ENCODE measurements around the gene IGF2. TPM values are rescaled to one million over a fixed set of nuclear protein-coding genes. Genes with fewer than 3 reads are reported as not detected.

IGF2 gene
- total RNA-seq, 2 experiments from 2014 or later, result 0.70 to 0.76 TPM

- no peak for DNase-seq
- ChIA-PET CTCF (interaction anchor here (1.6 kb wide), 1 partner anchor 20 kb away, joined by 3 read pairs; no protein-coding TSS in a partner anchor), POLR2A (no interaction called here)
- H3K4me1 Mint-ChIP-seq, result peaks cover 11% of the 10 kb centered on the region
- peaks cover 8% of the 10 kb centered on the region for H3K27me3 Mint-ChIP-seq
- no peak overlapping the region for H3K27ac Mint-ChIP-seq
- no peaks in the 10 kb centered on the region for H3K9me3 Mint-ChIP-seq
- no peaks in the 10 kb centered on the region for H3K36me3 Mint-ChIP-seq (ENCODE audit: low read depth)
- H3K4me3 Mint-ChIP-seq, result no peak overlapping the region
These were observed 44.6 kb downstream of the IGF2 start for GRCh38 chr11:2094354-2095197.

DNA sequence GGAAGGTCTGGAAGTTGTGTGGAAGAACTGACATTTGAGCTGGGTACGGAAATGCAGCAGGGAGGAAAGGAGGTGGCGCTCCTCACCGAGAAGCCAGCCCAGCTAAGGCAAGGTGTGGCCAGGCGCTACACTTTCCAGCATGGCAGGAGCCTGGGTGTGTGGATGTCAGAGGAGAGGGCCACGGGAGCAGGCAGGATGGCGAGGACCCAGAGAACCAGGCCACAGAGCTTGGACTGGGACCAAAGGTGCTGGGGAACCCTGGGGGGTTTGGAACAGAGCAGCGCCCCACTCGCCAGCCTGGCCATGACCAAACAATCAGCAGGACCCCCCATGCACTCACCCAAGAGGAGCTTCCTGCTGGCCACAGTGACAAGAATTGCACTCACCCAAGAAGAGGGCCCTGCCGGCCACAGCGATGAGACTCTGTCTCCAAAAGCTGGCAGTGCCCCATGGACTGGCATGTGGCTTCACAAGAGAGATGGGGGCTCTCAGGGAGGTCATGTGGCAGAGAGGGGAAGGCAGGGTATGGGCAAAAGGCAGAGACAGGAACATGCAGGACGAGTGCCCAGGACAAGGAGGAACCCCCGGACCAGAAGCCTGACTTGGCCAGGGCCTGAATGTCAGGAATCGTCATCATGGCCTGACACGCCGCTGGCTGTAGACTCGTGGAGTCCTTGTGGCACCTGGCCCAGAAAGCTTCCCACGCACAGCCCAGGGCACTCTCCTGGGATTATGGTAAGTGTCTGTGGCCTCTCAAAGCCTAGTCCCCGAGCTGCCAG is 45.4 kb downstream of the IGF2 start:
- peaks cover 14% of the 10 kb centered on the region for H3K4me1 Mint-ChIP-seq
- DNase-seq, result no peak
- POLR2A ChIA-PET, result interaction anchor here (1.0 kb wide), 1 partner anchor 16 kb away, joined by 6 read pairs; no protein-coding TSS in a partner anchor
- no peak overlapping the region for H3K4me3 Mint-ChIP-seq
- no peak overlapping the region for H3K27ac Mint-ChIP-seq
- no peaks in the 10 kb centered on the region for H3K9me3 Mint-ChIP-seq
- peaks cover 8% of the 10 kb centered on the region for H3K27me3 Mint-ChIP-seq
- no peaks in the 10 kb centered on the region for H3K36me3 Mint-ChIP-seq (ENCODE audit: low read depth)
- CTCF ChIA-PET, result interaction anchor here (1.6 kb wide), 1 partner anchor 19 kb away, joined by 3 read pairs; no protein-coding TSS in a partner anchor

- peak; percentile 68 for DNase-seq
- Mint-ChIP-seq H3K27me3 (peaks cover 9% of the 10 kb centered on the region), H3K36me3 (ENCODE audit: low read depth) (no peaks in the 10 kb centered on the region), H3K4me1 (peaks cover 14% of the 10 kb centered on the region), H3K4me3 (no peak overlapping the region), H3K27ac (no peak overlapping the region), H3K9me3 (no peaks in the 10 kb centered on the region)
- ChIA-PET CTCF (interaction anchor here (0.9 to 1.6 kb wide), 2 partner anchors 18 to 213 kb away, joined by 3 read pairs; no protein-coding TSS in a partner anchor), POLR2A (interaction anchor here (1.0 kb wide), 1 partner anchor 15 kb away, joined by 6 read pairs; no protein-coding TSS in a partner anchor)
These were observed 46.2 kb downstream of the IGF2 start for GRCh38 chr11:2092956-2093412.

- Mint-ChIP-seq H3K4me3 (no peak overlapping the region), H3K4me1 (peaks cover 14% of the 10 kb centered on the region), H3K27me3 (peaks cover 10% of the 10 kb centered on the region), H3K36me3 (ENCODE audit: low read depth) (no peaks in the 10 kb centered on the region), H3K27ac (no peak overlapping the region), H3K9me3 (no peaks in the 10 kb centered on the region)
- CTCF ChIA-PET, result interaction anchor here (0.9 kb wide), 1 partner anchor 214 kb away, joined by 3 read pairs; no protein-coding TSS in a partner anchor
- POLR2A ChIA-PET, result interaction anchor here (1.0 kb wide), 1 partner anchor 15 kb away, joined by 6 read pairs; no protein-coding TSS in a partner anchor
- no peak for DNase-seq
These were observed 46.7 kb downstream of the IGF2 start for GRCh38 chr11:2092464-2092910.

DNA sequence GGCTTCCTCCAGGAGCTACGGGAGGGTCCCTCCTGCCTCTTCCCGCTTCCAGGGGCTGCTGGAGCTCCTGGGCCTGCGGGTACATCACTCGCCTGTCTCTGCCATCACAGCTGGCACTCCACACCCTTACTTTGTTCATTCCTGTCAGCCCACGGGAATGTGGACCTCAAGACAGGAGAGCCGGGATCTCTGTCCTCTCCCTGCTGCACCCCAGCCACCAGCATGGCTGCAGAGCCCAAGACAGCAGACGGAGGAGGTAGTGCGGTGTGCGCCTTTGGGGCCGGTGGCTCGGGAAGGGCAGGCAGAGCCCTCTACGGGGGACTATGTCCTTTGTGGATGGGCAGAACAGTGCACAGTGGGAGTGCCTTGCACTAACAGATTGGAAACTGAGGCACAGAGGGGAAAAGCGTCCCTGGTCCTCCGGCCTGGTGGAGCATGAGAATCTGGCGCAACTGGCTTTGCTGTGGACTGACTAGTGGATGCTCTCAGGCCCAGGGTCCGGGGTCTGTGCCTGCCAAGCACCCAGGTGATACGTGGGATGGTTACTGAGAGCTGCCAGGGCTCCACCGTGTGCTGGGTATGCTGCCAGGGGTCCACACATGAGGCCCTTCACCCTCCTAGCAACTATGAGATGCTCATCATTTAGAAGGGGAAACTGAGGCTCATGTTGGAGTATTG is 47.3 kb downstream of the IGF2 start:
- Mint-ChIP-seq H3K27me3 (peaks cover 10% of the 10 kb centered on the region), H3K9me3 (no peaks in the 10 kb centered on the region), H3K4me3 (no peak overlapping the region), H3K36me3 (ENCODE audit: low read depth) (no peaks in the 10 kb centered on the region), H3K4me1 (peaks cover 14% of the 10 kb centered on the region), H3K27ac (no peak overlapping the region)
- no peak for DNase-seq
- ChIA-PET CTCF (interaction anchor here (0.9 kb wide), 1 partner anchor 214 kb away, joined by 3 read pairs; no protein-coding TSS in a partner anchor), POLR2A (no interaction called here)

- H3K9me3 Mint-ChIP-seq, result no peaks in the 10 kb centered on the region
- CTCF ChIA-PET, result no interaction called here
- POLR2A ChIA-PET, result no interaction called here
- DNase-seq, result no peak
- H3K27me3 Mint-ChIP-seq, result peaks cover 10% of the 10 kb centered on the region
- peaks cover 14% of the 10 kb centered on the region for H3K4me1 Mint-ChIP-seq
- no peak overlapping the region for H3K4me3 Mint-ChIP-seq
- no peaks in the 10 kb centered on the region for H3K36me3 Mint-ChIP-seq (ENCODE audit: low read depth)
- H3K27ac Mint-ChIP-seq, result no peak overlapping the region
These were observed 48.0 kb downstream of the IGF2 start for GRCh38 chr11:2091112-2091746.

- no peak for DNase-seq
- ChIA-PET POLR2A (no interaction called here), CTCF (no interaction called here)
- Mint-ChIP-seq H3K4me3 (no peak overlapping the region), H3K4me1 (peaks cover 14% of the 10 kb centered on the region), H3K36me3 (ENCODE audit: low read depth) (no peaks in the 10 kb centered on the region), H3K27ac (no peak overlapping the region), H3K9me3 (no peaks in the 10 kb centered on the region), H3K27me3 (peaks cover 11% of the 10 kb centered on the region)
These were observed 48.7 kb downstream of the IGF2 start for GRCh38 chr11:2090172-2091111.

DNA sequence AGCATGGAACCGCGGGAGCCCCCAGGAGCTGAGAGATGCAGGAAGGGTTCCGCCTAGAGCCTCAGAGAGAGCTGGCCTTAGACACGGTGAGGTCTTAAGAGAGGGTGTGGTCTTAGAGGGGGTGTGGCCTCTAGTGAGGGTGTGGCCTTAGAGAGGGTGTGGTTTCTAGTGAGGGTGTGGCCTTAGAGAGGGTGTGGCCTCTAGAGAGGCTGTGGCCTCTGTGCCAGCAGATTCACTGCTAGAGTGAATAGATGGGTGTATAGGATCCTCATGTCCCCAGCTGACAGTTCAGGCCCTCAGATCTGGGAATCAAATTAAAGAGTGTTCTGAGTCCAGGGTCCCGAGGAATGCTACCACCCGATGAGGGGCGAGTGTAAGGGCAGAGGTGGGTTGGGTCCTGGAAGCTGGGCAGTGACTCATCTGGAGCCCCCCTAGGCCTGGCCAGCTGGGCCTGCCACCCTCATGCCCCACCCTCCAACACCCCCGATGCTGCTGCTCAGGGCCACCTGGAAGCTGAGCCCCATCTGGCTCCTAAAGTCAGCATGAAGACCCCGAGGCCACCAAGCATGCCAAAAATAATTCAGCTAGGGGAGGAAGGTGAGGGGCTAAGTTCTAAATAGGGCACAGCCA is 49.5 kb downstream of the IGF2 start:
- ChIA-PET CTCF (no interaction called here), POLR2A (interaction anchor here (1.2 kb wide), 1 partner anchor 12 kb away, joined by 4 read pairs; no protein-coding TSS in a partner anchor)
- Mint-ChIP-seq H3K4me1 (peaks cover 14% of the 10 kb centered on the region), H3K27me3 (peaks cover 16% of the 10 kb centered on the region), H3K4me3 (no peak overlapping the region), H3K27ac (no peak overlapping the region), H3K9me3 (peaks cover 2% of the 10 kb centered on the region), H3K36me3 (ENCODE audit: low read depth) (peaks cover 3% of the 10 kb centered on the region)
- peak; percentile 47 for DNase-seq

GRCh38 chr11:2088746-2089535 is 50.2 kb downstream of the IGF2 start:
- POLR2A ChIA-PET, result interaction anchor here (1.2 kb wide), 1 partner anchor 11 kb away, joined by 4 read pairs; no protein-coding TSS in a partner anchor
- Mint-ChIP-seq H3K27ac (no peak overlapping the region), H3K9me3 (peaks cover 5% of the 10 kb centered on the region), H3K36me3 (ENCODE audit: low read depth) (peaks cover 3% of the 10 kb centered on the region), H3K4me1 (peaks cover 14% of the 10 kb centered on the region), H3K4me3 (no peak overlapping the region), H3K27me3 (peaks cover 23% of the 10 kb centered on the region)
- CTCF ChIA-PET, result interaction anchor here (1.5 kb wide), 1 partner anchor 62 kb away, joined by 3 read pairs; no protein-coding TSS in a partner anchor
- peak; percentile 15 for DNase-seq

- H3K4me1 Mint-ChIP-seq, result peaks cover 11% of the 10 kb centered on the region
- CTCF ChIA-PET, result interaction anchor here (1.5 kb wide), 1 partner anchor 63 kb away, joined by 3 read pairs; no protein-coding TSS in a partner anchor
These were observed 50.9 kb downstream of the IGF2 start for GRCh38 chr11:2088284-2088683.

More at GRCh38 chr11:2088284-2088683, 50.9 kb downstream of the IGF2 start:
- no peak overlapping the region for H3K27ac Mint-ChIP-seq
- H3K9me3 Mint-ChIP-seq, result peaks cover 5% of the 10 kb centered on the region
- H3K4me3 Mint-ChIP-seq, result no peak overlapping the region
- peak; percentile 0 for DNase-seq
- POLR2A ChIA-PET, result no interaction called here
- H3K27me3 Mint-ChIP-seq, result peaks cover 24% of the 10 kb centered on the region
- H3K36me3 Mint-ChIP-seq (ENCODE audit: low read depth), result peaks cover 3% of the 10 kb centered on the region
